DND-41 (cell line): ENCODE data around the gene SAMD10.
A peak's percentile ranks its signal among the peaks of the same experiment; 100 is the strongest.

Experiments
- ATAC-seq: fragments of 200-7000 bp; cut with Tn5 transposase; 3 replicates; pipeline ENCODE4 v1.9.1; 2021; ENCODE audit warnings: low read depth; ENCODE audit not compliant: insufficient read depth
- DNase-seq: peaks from one replicate; pipeline ENCODE4 v3.0.0-alpha.2; 2020
- H2AFZ ChIP-seq: 2 replicates; pipeline ENCODE4 v1.6.0; 2012; ENCODE audit warnings: low read depth, low read length
- H3K27ac ChIP-seq: 2 replicates; pipeline ENCODE4 v1.5.1; 2012; ENCODE audit warnings: low read length, inconsistent platforms
- H3K27me3 ChIP-seq: fragments of 200-600 bp; sonication (generic); 2 replicates; pipeline ENCODE4 v1.6.0; 2012; ENCODE audit warnings: low read length, mild to moderate bottlenecking, inconsistent platforms; ENCODE audit not compliant: insufficient read depth, poor library complexity
- H3K36me3 ChIP-seq: 2 replicates; pipeline ENCODE4 v1.5.1; 2012; ENCODE audit warnings: low read length, inconsistent platforms; ENCODE audit not compliant: insufficient read depth
- H3K4me1 ChIP-seq: 2 replicates; pipeline ENCODE4 v1.5.1; 2012; ENCODE audit warnings: mild to moderate bottlenecking, low read length; ENCODE audit not compliant: insufficient read depth
- H3K4me2 ChIP-seq: 2 replicates; pipeline ENCODE4 v1.6.0; 2012; ENCODE audit warnings: mild to moderate bottlenecking, moderate library complexity, low read length, inconsistent platforms; ENCODE audit not compliant: insufficient read depth
- H3K4me3 ChIP-seq, 2 experiments: fragments of 200-600 bp in 1 of 2; shearing (Covaris generic) in 1 of 2; 2 replicates each; pipeline ENCODE4 v1.5.1; 2012 to 2016; ENCODE audit warnings: inconsistent platforms in 2 of 2, low read length in 2 of 2, mild to moderate bottlenecking in 2 of 2, low read depth in 1 of 2, moderate library complexity in 1 of 2
- H3K79me2 ChIP-seq: 2 replicates; pipeline ENCODE4 v1.6.0; 2012; ENCODE audit warnings: low read length, inconsistent platforms; ENCODE audit not compliant: insufficient read depth
- H3K9ac ChIP-seq: 2 replicates; pipeline ENCODE4 v1.6.0; 2012; ENCODE audit warnings: low read depth, mild to moderate bottlenecking, inconsistent platforms, low read length, moderate library complexity
- H3K9me3 ChIP-seq: 2 replicates; pipeline ENCODE4 v1.5.1; 2012; ENCODE audit warnings: low read length, moderate library complexity, mild to moderate bottlenecking, inconsistent platforms; ENCODE audit not compliant: insufficient read depth, severe bottlenecking
- H4K20me1 ChIP-seq: 2 replicates; pipeline ENCODE4 v1.6.0; 2012; ENCODE audit warnings: low read length; ENCODE audit not compliant: insufficient read depth
- EZH2 ChIP-seq: IDR thresholded peaks from 3 replicates; pipeline ENCODE4 v1.6.1; 2012; ENCODE audit warnings: borderline replicate concordance, low read depth, mild to moderate bottlenecking, moderate library complexity, low read length, inconsistent platforms; ENCODE audit not compliant: severe bottlenecking
- TF ChIP-seq, protein P1 (sequence below): IDR thresholded peaks from 2 replicates; pipeline ENCODE4 v1.5.1; 2012; ENCODE audit warnings: borderline replicate concordance, low read length, moderate library complexity, mild to moderate bottlenecking; ENCODE audit not compliant: poor library complexity, severe bottlenecking; ENCODE audit errors: extremely low read depth

Gene SAMD10

DNA sequence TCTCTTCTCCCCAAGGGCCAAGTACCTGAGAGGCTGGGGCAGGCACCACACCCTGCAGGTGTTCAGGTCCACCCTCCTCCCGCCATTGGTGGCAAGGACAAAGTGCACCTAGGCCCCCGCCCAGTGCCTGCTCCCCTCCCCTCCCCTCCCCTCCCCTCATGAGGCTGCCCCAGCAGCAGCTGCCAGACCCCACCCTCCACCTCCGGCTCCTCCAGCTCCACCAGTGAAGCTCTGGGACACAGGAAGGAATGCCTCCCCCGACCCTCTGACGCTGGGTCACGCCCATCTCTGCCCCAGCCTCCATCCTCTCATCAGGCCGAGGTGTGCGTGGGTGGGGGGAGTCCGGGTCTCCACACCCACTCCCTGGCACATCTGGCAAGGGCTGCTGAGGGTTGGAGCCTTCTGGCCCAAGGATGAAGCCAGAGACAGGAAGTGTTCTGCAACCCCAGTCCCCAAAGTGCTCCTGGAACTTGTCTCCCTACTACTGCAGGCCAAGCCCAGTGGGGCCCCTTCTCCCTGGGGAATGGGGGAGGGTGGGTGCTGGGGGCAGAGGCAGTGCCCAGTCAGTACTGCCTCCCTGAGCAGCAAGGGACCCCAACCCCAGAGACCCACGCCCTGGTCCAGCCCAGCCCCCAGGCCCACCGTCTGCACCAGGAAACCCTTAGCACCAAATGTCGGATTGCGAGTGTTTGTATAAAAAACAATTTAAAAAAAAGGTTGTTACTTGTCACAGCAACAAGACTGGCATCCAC is 21.6 kb downstream of the SAMD10 start:
- ATAC-seq (no peak), DNase-seq (no peak)
- Histone ChIP-seq H3K4me3 (no peak overlapping the region), H3K4me2 (no peak overlapping the region), H3K36me3 (peaks cover 71% of the 10 kb centered on the region), H2AFZ (no peak overlapping the region), H3K4me1 (peaks cover 29% of the 10 kb centered on the region), H3K9me3 (peaks cover 2% of the 10 kb centered on the region), H3K79me2 (peaks cover 38% of the 10 kb centered on the region), H3K9ac (no peak overlapping the region), H4K20me1 (peaks cover 56% of the 10 kb centered on the region), H3K27ac (no peak overlapping the region), H3K27me3 (no peaks in the 10 kb centered on the region)
- no peak for TF ChIP-seq EZH2
- TF ChIP-seq, protein P1, sequence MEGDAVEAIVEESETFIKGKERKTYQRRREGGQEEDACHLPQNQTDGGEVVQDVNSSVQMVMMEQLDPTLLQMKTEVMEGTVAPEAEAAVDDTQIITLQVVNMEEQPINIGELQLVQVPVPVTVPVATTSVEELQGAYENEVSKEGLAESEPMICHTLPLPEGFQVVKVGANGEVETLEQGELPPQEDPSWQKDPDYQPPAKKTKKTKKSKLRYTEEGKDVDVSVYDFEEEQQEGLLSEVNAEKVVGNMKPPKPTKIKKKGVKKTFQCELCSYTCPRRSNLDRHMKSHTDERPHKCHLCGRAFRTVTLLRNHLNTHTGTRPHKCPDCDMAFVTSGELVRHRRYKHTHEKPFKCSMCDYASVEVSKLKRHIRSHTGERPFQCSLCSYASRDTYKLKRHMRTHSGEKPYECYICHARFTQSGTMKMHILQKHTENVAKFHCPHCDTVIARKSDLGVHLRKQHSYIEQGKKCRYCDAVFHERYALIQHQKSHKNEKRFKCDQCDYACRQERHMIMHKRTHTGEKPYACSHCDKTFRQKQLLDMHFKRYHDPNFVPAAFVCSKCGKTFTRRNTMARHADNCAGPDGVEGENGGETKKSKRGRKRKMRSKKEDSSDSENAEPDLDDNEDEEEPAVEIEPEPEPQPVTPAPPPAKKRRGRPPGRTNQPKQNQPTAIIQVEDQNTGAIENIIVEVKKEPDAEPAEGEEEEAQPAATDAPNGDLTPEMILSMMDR = no peak

DNA sequence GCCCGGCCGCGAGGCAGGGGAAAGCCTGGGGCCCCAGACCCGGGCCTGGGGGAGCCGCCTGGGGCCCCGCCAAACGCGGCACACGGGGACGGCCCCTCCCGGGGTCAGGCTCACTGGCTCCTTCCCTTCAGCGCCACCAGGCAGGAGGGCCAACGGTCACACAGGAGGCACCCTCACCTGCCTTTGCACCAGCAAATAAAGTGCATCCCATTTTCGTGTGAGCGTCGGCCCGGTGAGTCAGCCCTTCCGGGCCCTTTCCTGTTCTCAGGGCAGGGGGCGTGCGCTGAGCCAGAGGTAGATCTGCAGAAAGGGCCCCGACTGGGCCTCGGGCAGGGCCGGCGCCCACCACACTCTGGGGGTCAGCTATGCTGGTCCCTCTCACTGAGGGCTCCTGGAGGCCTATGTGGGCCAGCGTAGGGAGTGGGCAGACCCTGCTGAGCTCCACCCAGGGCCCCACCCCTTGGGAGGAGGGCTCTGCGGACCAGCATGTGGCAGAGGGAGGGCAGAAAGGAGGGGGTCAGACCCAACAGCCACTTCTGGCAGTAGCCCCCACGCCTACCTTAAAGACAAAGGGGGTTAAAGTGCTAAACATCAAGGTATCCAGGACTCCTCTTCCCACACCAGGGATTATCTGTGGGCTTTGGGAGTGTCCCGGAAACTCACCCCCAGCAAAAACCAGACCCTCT is 22.3 kb downstream of the SAMD10 start:
- ATAC-seq (no peak), DNase-seq (no peak)
- H3K79me2 ChIP-seq = peaks cover 40% of the 10 kb centered on the region
- peaks cover 60% of the 10 kb centered on the region for H4K20me1 ChIP-seq
- no peaks in the 10 kb centered on the region for H3K27me3 ChIP-seq
- H3K4me1 ChIP-seq = peaks cover 29% of the 10 kb centered on the region
- H3K36me3 ChIP-seq = peaks cover 70% of the 10 kb centered on the region
- H3K27ac ChIP-seq = no peak overlapping the region; the same call in 1 of the 2 replicates
- H3K9me3 ChIP-seq = no peaks in the 10 kb centered on the region
- H2AFZ ChIP-seq = no peak overlapping the region
- H3K4me3 ChIP-seq = no peak overlapping the region
- peak overlapping the region; percentile 36; the same call in 1 of the 2 replicates for H3K4me2 ChIP-seq
- H3K9ac ChIP-seq = no peak overlapping the region
- TF ChIP-seq, protein P1 = no peak
- TF ChIP-seq EZH2 = no peak

DNA sequence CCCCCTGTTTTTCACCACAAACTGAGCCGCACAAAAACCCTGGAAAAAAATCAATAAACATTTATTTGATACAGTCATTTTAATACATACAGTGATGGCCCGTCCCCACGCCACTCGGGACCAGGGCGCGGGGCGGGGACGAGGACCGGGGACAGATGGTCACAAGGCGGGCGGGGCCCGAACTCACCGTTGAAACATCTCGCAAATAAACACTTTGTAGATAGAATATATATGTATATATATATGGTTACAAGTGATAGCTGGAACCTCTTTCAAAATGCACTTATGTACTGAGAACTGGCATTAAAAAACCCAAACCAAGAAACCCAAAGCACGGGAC is 22.8 kb downstream of the SAMD10 start:
- H3K36me3 ChIP-seq = peaks cover 67% of the 10 kb centered on the region
- H3K4me1 ChIP-seq = peaks cover 29% of the 10 kb centered on the region
- ATAC-seq (no peak), DNase-seq (no peak)
- peaks cover 64% of the 10 kb centered on the region for H4K20me1 ChIP-seq
- H3K9me3 ChIP-seq = no peaks in the 10 kb centered on the region
- no peak for TF ChIP-seq EZH2
- TF ChIP-seq, protein P1 = no peak
- H3K79me2 ChIP-seq = peaks cover 45% of the 10 kb centered on the region
- H3K27ac ChIP-seq = no peak overlapping the region
- H3K4me3 ChIP-seq = no peak overlapping the region
- no peaks in the 10 kb centered on the region for H3K27me3 ChIP-seq
- H3K4me2 ChIP-seq = peak overlapping the region; percentile 36; the same call in 1 of the 2 replicates
- no peak overlapping the region for H3K9ac ChIP-seq
- no peak overlapping the region for H2AFZ ChIP-seq
